ENCODE data around the gene PRR22. TPM values are rescaled to one million over a fixed set of nuclear protein-coding genes. Genes with fewer than 3 reads are reported as not detected.

PRR22 gene
- 2.1 to 3.3 TPM (median 2.9 TPM) in 5 replicates for total RNA-seq (2022; extraction: Qiagen RNA extraction)

DNA sequence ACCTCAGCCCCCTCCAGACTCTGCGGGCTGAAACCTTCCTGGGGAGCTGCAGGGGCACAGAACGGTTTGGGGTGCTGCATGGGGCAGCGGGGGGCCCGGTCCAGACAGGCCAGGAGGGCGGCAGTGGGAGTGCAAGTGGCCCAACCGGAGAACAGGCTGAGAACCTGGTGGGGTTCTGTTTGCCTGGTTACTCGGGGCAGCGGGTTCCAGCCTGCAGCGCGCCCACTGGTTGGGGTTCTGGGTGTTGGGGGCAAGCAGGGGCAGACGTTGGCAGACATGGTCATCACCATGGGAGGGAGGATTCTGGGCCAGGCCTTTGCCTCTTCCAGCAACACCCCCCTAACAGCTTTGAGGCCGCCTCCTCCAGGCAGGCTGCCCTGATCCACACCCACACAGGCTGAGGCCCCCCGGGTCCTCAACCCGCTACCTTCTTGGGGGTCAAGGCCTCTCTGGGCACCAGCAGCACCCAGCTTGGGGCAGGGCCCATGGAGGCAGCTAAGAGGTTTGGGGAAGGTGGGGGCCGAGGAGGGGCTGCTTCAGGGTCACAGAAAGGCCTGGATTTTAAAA lies at the start of gene PRR22:
Gene PRR22 (minus strand): TSS at position 166 of the 567 bp plus-strand sequence. CDS start 86 bp downstream, at position 80.

GRCh38 chr19:5804516-5805461 lies 20.2 kb upstream of the PRR22 start, which contains the start of gene NRTN:
Gene NRTN, plus strand, starts transcription at chr19:5805067. Its CDS starts 19,099 bp downstream, at chr19:5824166.

DNA sequence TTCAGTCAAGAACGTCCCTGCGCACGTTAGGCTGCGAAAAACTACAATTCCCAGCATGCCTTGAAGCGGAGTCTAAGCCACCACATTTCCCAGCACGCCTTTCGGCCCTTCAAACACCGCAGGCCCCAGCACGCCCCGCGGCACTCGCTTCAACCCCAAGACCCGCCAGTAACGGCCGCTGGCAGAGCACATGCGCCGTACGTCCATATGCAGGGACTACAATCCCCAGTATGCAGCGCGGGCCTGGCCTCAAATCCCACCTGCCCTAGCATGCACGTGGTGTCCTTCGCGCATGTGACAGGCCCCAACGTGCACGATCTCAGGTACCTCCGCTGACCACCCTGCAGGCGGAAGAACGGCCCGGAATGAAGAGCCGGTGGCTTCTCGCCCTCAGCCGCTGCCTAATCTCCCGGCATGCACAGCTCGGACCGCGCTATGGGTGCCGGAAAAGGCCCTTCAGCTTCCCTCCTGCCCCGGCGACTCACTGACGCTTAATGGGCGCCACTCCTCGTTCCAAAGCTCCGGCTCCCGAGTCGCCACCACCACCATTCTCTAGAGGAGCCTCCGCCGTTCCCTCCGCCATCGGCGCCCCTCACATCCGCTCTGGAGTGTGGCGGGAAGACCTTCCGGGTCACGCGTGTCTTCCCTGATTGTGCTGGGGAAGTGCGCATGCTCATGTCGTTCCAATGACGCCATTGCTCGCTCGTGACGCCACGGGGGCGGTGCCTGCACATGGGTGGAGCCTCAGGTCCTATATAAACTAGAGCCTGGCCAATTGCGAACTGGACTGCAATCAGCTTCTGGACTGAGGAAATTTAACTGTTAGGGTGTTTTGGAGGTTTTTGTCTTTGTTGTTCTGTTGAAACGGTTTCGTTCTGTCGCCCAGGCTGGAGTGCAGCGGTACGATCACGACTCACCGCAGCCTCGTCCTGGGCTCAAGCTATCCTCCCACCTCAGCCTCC lies 6.3 kb upstream of the PRR22 start, which contains the start of gene DUS3L:
Gene DUS3L (minus strand): TSS at position 605 of the 962 bp plus-strand sequence. CDS start 22 bp downstream, at position 583.

Other genes starting within 250 kb of the PRR22 start
- 1.8 to 3.6 TPM (median 2.9 TPM) in 5 replicates for gene TINCR, start 216.8 kb downstream of the PRR22 start, total RNA-seq (2022; extraction: Qiagen RNA extraction)
- 29.1 to 37.0 TPM (median 36.1 TPM) in 5 replicates for gene SAFB2, start 162.0 kb downstream of the PRR22 start, total RNA-seq (2022; extraction: Qiagen RNA extraction)
- gene SAFB, start 161.7 kb downstream of the PRR22 start, total RNA-seq (2022; extraction: Qiagen RNA extraction): 53.1 to 61.9 TPM (median 55.9 TPM) in 5 replicates
- gene MICOS13, start 104.2 kb downstream of the PRR22 start, total RNA-seq (2022; extraction: Qiagen RNA extraction): 49.1 to 75.8 TPM (median 67.3 TPM) in 5 replicates
- gene HSD11B1L, start 103.7 kb downstream of the PRR22 start, total RNA-seq (2022; extraction: Qiagen RNA extraction): 3.6 to 5.2 TPM (median 4.8 TPM) in 5 replicates
- 708 to 894 TPM (median 738 TPM) in 5 replicates for gene RPL36, start 94.5 kb downstream of the PRR22 start, total RNA-seq (2022; extraction: Qiagen RNA extraction)
- 48.6 to 64.9 TPM (median 62.2 TPM) in 5 replicates for gene LONP1, start 64.6 kb downstream of the PRR22 start, total RNA-seq (2022; extraction: Qiagen RNA extraction)
- gene CATSPERD, start 64.1 kb downstream of the PRR22 start, total RNA-seq (2022; extraction: Qiagen RNA extraction): 0.08 TPM in 1 of 5 replicates, not detected in the others
- gene DUS3L, start 6.4 kb upstream of the PRR22 start, total RNA-seq (2022; extraction: Qiagen RNA extraction): 30.3 to 35.2 TPM (median 33.8 TPM) in 5 replicates
- gene NRTN, start 20.3 kb upstream of the PRR22 start, total RNA-seq (2022; extraction: Qiagen RNA extraction): 0.27 to 0.89 TPM (median 0.48 TPM) in 5 replicates
- gene FUT6, start 55.0 kb upstream of the PRR22 start, total RNA-seq (2022; extraction: Qiagen RNA extraction): not detected in 5 replicates
- gene FUT3, start 66.7 kb upstream of the PRR22 start, total RNA-seq (2022; extraction: Qiagen RNA extraction): 0.06 TPM in 2 of 5 replicates, not detected in the others
- not detected in 5 replicates for gene FUT5, start 85.8 kb upstream of the PRR22 start, total RNA-seq (2022; extraction: Qiagen RNA extraction)
- gene NDUFA11, start 119.0 kb upstream of the PRR22 start, total RNA-seq (2022; extraction: Qiagen RNA extraction): 194 to 311 TPM (median 301 TPM) in 5 replicates
- gene VMAC, start 120.1 kb upstream of the PRR22 start, total RNA-seq (2022; extraction: Qiagen RNA extraction): 0.34 to 0.66 TPM (median 0.49 TPM) in 5 replicates
- 0.47 to 1.2 TPM (median 1.2 TPM) in 5 replicates for gene CAPS, start 129.5 kb upstream of the PRR22 start, total RNA-seq (2022; extraction: Qiagen RNA extraction)
- 41.3 to 46.3 TPM (median 42.2 TPM) in 5 replicates for gene RANBP3, start 193.4 kb upstream of the PRR22 start, total RNA-seq (2022; extraction: Qiagen RNA extraction)

Measured in A549 treated with CORT108297 at 1 μM for 4 hours (cell line).